Activated naive CD4-positive, alpha-beta T cell treated with anti-CD3 and anti-CD28 coated beads, Interleukin-2, amount 50 U/mL, for 16 hours (primary cell): ENCODE results near the gene MRNIP.

ENCODE experiments used
- DNase-seq: peaks from one replicate; pipeline ENCODE4 v3.0.0-alpha.2; 2020

MRNIP gene, protein sequence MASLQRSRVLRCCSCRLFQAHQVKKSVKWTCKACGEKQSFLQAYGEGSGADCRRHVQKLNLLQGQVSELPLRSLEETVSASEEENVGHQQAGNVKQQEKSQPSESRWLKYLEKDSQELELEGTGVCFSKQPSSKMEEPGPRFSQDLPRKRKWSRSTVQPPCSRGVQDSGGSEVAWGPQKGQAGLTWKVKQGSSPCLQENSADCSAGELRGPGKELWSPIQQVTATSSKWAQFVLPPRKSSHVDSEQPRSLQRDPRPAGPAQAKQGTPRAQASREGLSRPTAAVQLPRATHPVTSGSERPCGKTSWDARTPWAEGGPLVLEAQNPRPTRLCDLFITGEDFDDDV

GRCh38 chr5:179858586-179859427, at the start of gene MRNIP:
Gene MRNIP, minus strand, starts transcription at chr5:179858817. Its CDS starts 21 bp downstream, at chr5:179858796.
- peak; percentile 93 for DNase-seq

GRCh38 chr5:179907556-179908324, 49.1 kb upstream of the MRNIP start, which contains the start of gene TBC1D9B:
Gene TBC1D9B, minus strand, starts transcription at chr5:179907897. Its CDS starts 76 bp downstream, at chr5:179907821.
- DNase-seq = peak; percentile 74

GRCh38 chr5:179906795-179907555, 48.4 kb upstream of the MRNIP start:
- peak; percentile 38 for DNase-seq

GRCh38 chr5:179906294-179906794, 47.7 kb upstream of the MRNIP start:
- DNase-seq = no peak

DNA sequence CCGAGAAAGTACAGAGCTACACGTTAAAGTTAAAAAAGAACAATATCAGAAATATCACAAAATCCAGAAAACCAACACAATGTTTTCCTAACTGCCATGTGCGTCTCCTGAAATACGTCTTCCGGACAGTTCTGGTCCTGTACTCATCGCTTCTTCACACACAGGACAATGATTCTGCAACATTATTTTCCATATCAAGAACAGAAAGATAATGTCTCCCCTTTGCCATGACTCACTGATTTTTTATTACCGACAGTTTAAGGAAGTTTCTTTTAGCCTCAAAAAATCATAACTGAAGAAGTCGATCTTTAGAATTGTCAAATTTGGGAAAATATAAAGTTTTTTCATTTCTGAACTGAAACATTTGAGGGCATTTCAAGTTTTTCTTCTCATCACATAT, 46.5 kb upstream of the MRNIP start:
- no peak for DNase-seq

- DNase-seq = no peak
Observed at GRCh38 chr5:179904463-179905160, 46.0 kb upstream of the MRNIP start.

GRCh38 chr5:179902763-179903158, 44.1 kb upstream of the MRNIP start:
- no peak for DNase-seq

- no peak for DNase-seq
Observed at GRCh38 chr5:179901915-179902762, 43.5 kb upstream of the MRNIP start.

DNA sequence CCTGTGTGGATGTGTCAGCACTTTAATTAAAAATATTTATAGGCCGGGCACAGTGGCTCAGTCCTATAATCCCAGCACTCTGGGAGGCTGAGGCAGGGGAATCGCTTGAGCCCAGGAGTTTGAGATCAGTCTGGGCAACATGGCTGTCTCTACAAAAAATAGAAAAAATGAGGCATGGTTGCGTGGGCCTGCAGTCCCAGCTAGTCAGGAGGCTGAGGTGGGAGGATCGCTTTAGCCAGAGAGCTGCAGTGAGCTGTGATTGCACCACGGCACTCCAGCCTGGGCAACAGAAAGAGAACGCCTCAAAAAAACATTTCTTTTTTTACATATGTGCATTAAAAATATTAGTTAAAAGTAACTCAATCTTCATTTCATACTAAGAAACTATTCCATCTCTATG, 42.8 kb upstream of the MRNIP start:
- no peak for DNase-seq

- no peak for DNase-seq
Observed at GRCh38 chr5:179900711-179901110, 42.1 kb upstream of the MRNIP start.

DNA sequence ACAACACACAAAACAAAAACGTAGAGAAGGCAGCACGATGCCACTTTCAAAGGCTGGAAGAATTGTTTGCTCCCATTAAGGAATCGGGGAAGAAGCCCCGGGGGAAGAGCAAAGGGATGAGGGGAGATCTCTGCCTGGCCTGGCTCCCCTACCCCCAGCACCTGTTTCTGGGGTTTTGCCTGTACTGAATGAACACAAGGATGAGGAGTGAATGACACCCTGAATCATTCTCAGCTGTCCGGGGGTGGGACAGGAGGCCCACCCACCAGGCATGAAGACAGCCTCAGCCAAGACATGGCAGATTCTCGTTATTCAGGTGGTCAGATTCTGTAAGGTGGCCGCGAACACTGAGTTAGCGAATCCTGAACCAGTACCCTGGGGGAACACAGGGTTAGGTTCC, 41.6 kb upstream of the MRNIP start:
- no peak for DNase-seq

DNA sequence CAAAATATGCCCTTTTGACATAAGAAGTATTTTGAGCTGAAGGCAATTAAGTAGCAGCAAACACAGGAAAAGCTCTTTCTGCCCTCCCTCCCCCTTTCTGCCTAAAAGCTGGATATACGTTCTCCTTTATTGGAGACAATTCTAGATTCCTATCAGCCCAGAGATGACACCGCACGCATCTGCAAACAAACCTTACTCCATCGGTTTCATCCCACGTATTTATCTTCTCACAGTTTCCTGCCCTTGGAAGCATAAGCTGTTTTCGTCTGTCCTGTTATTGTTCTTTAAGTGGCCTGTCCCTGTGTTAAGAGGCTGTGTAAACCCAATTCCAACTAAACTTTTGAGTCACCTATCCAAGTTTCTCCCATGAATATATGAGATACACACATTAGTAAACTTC, 37.2 kb upstream of the MRNIP start:
- no peak for DNase-seq

GRCh38 chr5:179893958-179894895, 35.6 kb upstream of the MRNIP start:
- DNase-seq = no peak

DNA sequence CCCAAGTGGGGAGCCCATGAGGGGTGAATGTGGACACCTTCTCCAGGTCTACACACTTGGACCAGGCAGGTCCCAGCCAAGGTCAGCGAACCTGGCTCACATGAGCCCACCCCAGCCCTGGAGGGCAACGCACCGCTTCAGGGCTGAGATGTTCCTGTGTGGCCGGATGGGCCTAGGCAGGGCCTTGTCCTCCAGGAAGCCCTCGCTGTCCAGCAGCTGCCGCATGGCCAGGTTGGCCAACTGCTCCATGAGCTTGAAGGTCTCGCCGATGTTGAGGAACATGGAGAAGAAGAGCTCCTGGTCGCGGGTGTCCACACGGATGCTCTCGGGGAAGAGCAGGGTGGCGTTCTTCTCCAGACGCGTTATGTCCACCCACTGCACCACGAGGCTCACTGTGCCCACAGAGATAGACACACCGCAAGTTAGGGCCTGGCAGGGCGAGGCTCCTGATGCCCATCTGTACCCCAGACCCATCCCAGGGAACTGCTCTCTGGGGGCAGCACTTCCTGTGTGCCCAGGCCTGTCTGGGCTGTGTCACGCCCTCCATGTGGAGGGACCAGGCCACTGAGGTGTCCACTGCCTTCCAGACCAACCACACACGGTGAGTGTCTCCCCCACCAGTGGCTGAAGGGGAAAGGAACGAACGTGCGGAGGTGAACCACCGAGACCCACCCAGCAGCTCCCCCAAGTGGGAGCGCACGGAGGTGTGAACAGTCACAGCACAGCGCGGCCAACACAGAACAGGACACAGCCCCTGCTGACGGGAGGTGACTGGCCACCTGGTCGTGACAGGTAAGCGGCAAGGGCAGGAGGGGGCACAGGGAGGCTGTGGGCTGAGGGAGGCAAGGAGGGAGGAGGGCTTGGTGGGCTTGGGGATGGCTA, 34.7 kb upstream of the MRNIP start:
- DNase-seq = no peak

GRCh38 chr5:179892255-179892654, 33.6 kb upstream of the MRNIP start:
- DNase-seq = no peak

GRCh38 chr5:179890751-179891682, 32.4 kb upstream of the MRNIP start:
- DNase-seq = no peak

- no peak for DNase-seq
Observed at GRCh38 chr5:179889885-179890284, 31.3 kb upstream of the MRNIP start.
